OCI-M2 (cell line): ENCODE data around the gene ZNF836.
A peak's percentile ranks its signal among the peaks of the same experiment; 100 is the strongest.

Experiments used
- DNase-seq: peaks from one replicate; lab custom pipeline; 2025; ENCODE audit not compliant: unreplicated experiment; lab: John Stamatoyannopoulos, UW

ZNF836 gene

GRCh38 chr19:52188822-52189734 is 17.7 kb upstream of the ZNF836 start:
- no peak for DNase-seq

GRCh38 chr19:52187407-52187806 is 16.0 kb upstream of the ZNF836 start:
- DNase-seq: no peak

- no peak for DNase-seq
Measured at GRCh38 chr19:52176574-52176973, 5.2 kb upstream of the ZNF836 start.

GRCh38 chr19:52172347-52172746 is 926 bp upstream of the ZNF836 start:
- DNase-seq: no peak

- no peak for DNase-seq
Measured at GRCh38 chr19:52170863-52171320, 529 bp downstream of the ZNF836 start.

GRCh38 chr19:52170304-52170703 is 1.1 kb downstream of the ZNF836 start:
- no peak for DNase-seq

GRCh38 chr19:52155596-52156359 is 15.6 kb downstream of the ZNF836 start:
- DNase-seq: no peak

- no peak for DNase-seq
Measured at GRCh38 chr19:52148256-52148655, 23.2 kb downstream of the ZNF836 start.

GRCh38 chr19:52142001-52142595 is 29.3 kb downstream of the ZNF836 start:
- DNase-seq: no peak

GRCh38 chr19:52141203-52141602 is 30.2 kb downstream of the ZNF836 start:
- no peak for DNase-seq

GRCh38 chr19:52140032-52140710 is 31.2 kb downstream of the ZNF836 start:
- DNase-seq: no peak

- peak; percentile 59 for DNase-seq
Measured at GRCh38 chr19:52139252-52140031, 32.0 kb downstream of the ZNF836 start, which contains the start of gene ZNF616. Gene ZNF616, minus strand, starts transcription at chr19:52139938. Its CDS starts 9,426 bp downstream, at chr19:52130512.

GRCh38 chr19:52138983-52139251 is 32.5 kb downstream of the ZNF836 start:
- no peak for DNase-seq

- no peak for DNase-seq
Measured at GRCh38 chr19:52138278-52138982, 33.0 kb downstream of the ZNF836 start.

- DNase-seq: no peak
Measured at GRCh38 chr19:52120286-52120685, 51.1 kb downstream of the ZNF836 start.

- DNase-seq: no peak
Measured at GRCh38 chr19:52115526-52116053, 55.8 kb downstream of the ZNF836 start.

GRCh38 chr19:52114691-52115090 is 56.7 kb downstream of the ZNF836 start:
- DNase-seq: no peak

GRCh38 chr19:52112624-52113023 is 58.8 kb downstream of the ZNF836 start:
- DNase-seq: no peak

- no peak for DNase-seq
Measured at GRCh38 chr19:52110780-52111179, 60.6 kb downstream of the ZNF836 start.
